ENCODE results near the gene IFT27.

Gene IFT27

DNA sequence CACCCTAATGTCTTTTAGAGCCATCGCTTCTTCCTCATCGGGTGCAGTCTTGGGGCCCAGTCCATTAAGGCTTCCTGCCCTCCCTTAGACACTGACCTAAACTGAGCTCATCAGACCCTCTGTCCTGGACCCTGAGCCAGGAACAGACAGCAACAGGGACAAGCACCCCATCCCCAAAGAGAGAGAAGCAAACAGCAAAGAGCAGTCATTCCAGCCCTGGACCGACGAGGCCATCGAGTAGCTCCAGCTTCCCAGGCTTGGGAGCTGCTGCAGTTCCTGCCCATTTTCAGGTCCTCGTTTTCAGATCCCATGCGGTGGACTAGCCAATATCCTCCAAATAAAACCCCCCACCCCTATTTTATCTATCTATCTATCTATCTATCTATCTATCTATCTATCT is 46.6 kb downstream of the IFT27 start:
- no peaks in the 10 kb centered on the region for H3K9me3 ChIP-seq (ENCODE audit: insufficient read depth, low read length)

DNA sequence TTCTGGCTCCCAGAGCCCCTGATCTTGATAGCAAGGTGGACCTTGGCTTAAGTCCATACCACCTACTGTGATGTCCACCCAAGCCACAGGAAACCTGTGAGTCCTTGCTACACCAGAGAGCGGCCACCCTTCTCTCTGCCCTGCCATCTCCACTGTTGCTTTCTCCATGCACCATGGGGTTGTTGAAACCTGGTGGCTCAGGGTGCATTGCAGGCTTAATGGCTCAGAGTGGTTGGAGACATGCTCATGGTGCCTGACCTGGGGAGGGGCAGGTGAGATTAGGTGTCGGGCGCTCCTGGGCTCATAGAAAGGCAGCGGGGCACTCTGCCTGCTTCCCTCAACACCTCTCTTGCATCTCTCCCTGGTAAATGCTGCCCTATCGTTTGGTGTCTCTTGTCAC is 47.4 kb downstream of the IFT27 start:
- no peaks in the 10 kb centered on the region for H3K36me3 ChIP-seq (ENCODE audit: insufficient read depth, insufficient read length, low read length)
- no peaks in the 10 kb centered on the region for H3K9me3 ChIP-seq (ENCODE audit: insufficient read depth, low read length)
- DNase-seq (ENCODE audit: low read depth, low spot score): no peak
- no peak for TF ChIP-seq YY1 (IDR thresholded peaks at IDR 0.05; ENCODE audit: insufficient read depth, insufficient read length)
- no peak for TF ChIP-seq SUZ12 (IDR thresholded peaks at IDR 0.05; ENCODE audit: extremely low read depth, insufficient read depth, insufficient read length)
- no peak for TF ChIP-seq ZNF274 (IDR thresholded peaks at IDR 0.05; ENCODE audit: low read depth, low read length)
- peaks cover 3% of the 10 kb centered on the region for H3K27me3 ChIP-seq (ENCODE audit: insufficient read depth, insufficient read length)
- peaks cover 5% of the 10 kb centered on the region for H3K4me1 ChIP-seq (ENCODE audit: insufficient read depth, insufficient read length)
- H3K4me3 ChIP-seq (ENCODE audit: insufficient read length, low read depth): no peak overlapping the region
- no peak overlapping the region for H3K9ac ChIP-seq (ENCODE audit: insufficient read length, low read depth)

More for the DNA sequence above, 46.6 kb downstream of the IFT27 start:
- H3K4me3 ChIP-seq (ENCODE audit: insufficient read length, low read depth): no peak overlapping the region
- H3K9ac ChIP-seq (ENCODE audit: insufficient read length, low read depth): no peak overlapping the region
- TF ChIP-seq ZNF274 (IDR thresholded peaks at IDR 0.05; ENCODE audit: low read depth, low read length): no peak
- H3K27me3 ChIP-seq (ENCODE audit: insufficient read depth, insufficient read length): peaks cover 3% of the 10 kb centered on the region
- DNase-seq (ENCODE audit: low read depth, low spot score): no peak
- no peaks in the 10 kb centered on the region for H3K36me3 ChIP-seq (ENCODE audit: insufficient read depth, insufficient read length, low read length)
- H3K4me1 ChIP-seq (ENCODE audit: insufficient read depth, insufficient read length): peaks cover 5% of the 10 kb centered on the region

DNA sequence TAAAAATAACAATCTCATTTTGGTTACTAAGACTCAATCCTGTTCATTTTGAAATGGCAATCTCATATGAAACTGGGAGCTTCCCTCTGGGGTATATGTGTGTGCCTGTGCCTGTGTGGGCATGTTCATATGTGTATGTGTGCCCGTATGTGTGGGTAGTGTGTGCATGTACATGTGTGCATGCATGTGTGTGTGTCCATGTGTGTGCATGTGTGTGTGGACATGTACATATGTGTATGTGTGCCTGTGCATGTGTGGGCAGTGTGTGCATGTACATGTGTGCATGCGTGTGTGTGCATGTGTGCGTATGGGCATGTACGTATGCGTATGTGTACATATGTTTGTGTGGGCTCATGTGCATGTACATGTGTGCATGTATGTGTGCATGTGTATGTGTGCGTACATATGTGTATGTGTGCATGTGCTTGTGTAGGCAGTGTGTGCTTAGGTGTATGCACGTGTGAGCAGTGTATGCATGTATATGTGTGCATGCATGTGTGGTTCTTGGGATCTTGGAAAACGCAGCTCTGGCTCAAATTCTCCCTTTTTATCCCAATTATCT is 47.9 kb downstream of the IFT27 start:
- no peak overlapping the region for H3K4me3 ChIP-seq (ENCODE audit: insufficient read length, low read depth)
- H3K9me3 ChIP-seq (ENCODE audit: insufficient read depth, low read length): no peaks in the 10 kb centered on the region
- DNase-seq (ENCODE audit: low read depth, low spot score): no peak
- TF ChIP-seq ZNF274 (IDR thresholded peaks at IDR 0.05; ENCODE audit: low read depth, low read length): no peak
- no peak for TF ChIP-seq YY1 (IDR thresholded peaks at IDR 0.05; ENCODE audit: insufficient read depth, insufficient read length)
- no peak for TF ChIP-seq SUZ12 (IDR thresholded peaks at IDR 0.05; ENCODE audit: extremely low read depth, insufficient read depth, insufficient read length)
- H3K9ac ChIP-seq (ENCODE audit: insufficient read length, low read depth): no peak overlapping the region
- peaks cover 5% of the 10 kb centered on the region for H3K4me1 ChIP-seq (ENCODE audit: insufficient read depth, insufficient read length)
- no peaks in the 10 kb centered on the region for H3K36me3 ChIP-seq (ENCODE audit: insufficient read depth, insufficient read length, low read length)
- H3K27me3 ChIP-seq (ENCODE audit: insufficient read depth, insufficient read length): peaks cover 3% of the 10 kb centered on the region

DNA sequence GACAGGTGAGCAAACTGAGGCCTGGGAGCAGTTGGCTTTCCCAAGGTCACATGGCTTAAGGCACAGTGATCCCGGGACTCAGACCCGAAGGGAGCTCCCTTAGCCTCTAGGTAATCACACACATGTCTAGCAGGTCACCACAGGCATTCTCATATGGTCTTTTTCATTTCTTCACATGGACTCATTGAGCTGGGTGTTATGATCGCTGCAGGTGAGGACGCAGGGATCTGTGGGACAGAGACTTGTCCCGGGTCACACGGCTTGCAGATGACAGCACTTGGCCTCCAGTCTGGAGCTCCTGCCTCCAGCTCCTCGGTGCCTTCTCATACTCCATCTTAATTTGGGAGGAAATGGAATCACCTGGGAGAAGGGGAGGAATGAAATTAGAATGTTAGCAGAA is 48.8 kb downstream of the IFT27 start:
- DNase-seq (ENCODE audit: low read depth, low spot score): no peak
- TF ChIP-seq SUZ12 (IDR thresholded peaks at IDR 0.05; ENCODE audit: extremely low read depth, insufficient read depth, insufficient read length) (no peak), ZNF274 (IDR thresholded peaks at IDR 0.05; ENCODE audit: low read depth, low read length) (no peak), YY1 (IDR thresholded peaks at IDR 0.05; ENCODE audit: insufficient read depth, insufficient read length) (no peak)
- Histone ChIP-seq H3K4me3 (ENCODE audit: insufficient read length, low read depth) (no peak overlapping the region), H3K9ac (ENCODE audit: insufficient read length, low read depth) (no peak overlapping the region), H3K36me3 (ENCODE audit: insufficient read depth, insufficient read length, low read length) (no peaks in the 10 kb centered on the region), H3K27me3 (ENCODE audit: insufficient read depth, insufficient read length) (peaks cover 3% of the 10 kb centered on the region), H3K4me1 (ENCODE audit: insufficient read depth, insufficient read length) (peaks cover 5% of the 10 kb centered on the region), H3K9me3 (ENCODE audit: insufficient read depth, low read length) (no peaks in the 10 kb centered on the region)

DNA sequence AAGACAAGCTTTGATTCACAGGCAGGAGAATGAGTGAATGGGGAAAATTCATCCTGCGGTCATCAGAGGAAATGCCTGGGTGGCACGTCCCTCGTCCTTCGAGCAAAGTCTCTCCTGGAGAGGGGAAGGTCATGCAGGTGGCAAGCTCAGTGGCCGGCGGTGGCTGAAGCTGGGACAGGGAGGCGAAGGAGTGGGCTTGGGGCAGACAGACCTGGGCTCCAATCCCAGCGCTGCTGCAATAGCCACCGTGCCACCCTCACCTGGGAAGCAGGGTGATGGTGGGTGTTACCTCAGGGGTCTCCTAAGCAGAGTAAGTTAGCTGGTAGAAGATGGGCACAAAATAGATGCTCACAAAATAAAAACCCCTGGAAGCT is 49.9 kb downstream of the IFT27 start:
- H3K27me3 ChIP-seq (ENCODE audit: insufficient read depth, insufficient read length): peaks cover 3% of the 10 kb centered on the region
- no peak for DNase-seq (ENCODE audit: low read depth, low spot score)
- peaks cover 5% of the 10 kb centered on the region for H3K4me1 ChIP-seq (ENCODE audit: insufficient read depth, insufficient read length)
- no peak overlapping the region for H3K9ac ChIP-seq (ENCODE audit: insufficient read length, low read depth)
- TF ChIP-seq YY1 (IDR thresholded peaks at IDR 0.05; ENCODE audit: insufficient read depth, insufficient read length) (no peak), SUZ12 (IDR thresholded peaks at IDR 0.05; ENCODE audit: extremely low read depth, insufficient read depth, insufficient read length) (no peak), ZNF274 (IDR thresholded peaks at IDR 0.05; ENCODE audit: low read depth, low read length) (no peak)
- H3K4me3 ChIP-seq (ENCODE audit: insufficient read length, low read depth): no peak overlapping the region
- H3K36me3 ChIP-seq (ENCODE audit: insufficient read depth, insufficient read length, low read length): no peaks in the 10 kb centered on the region
- no peaks in the 10 kb centered on the region for H3K9me3 ChIP-seq (ENCODE audit: insufficient read depth, low read length)

DNA sequence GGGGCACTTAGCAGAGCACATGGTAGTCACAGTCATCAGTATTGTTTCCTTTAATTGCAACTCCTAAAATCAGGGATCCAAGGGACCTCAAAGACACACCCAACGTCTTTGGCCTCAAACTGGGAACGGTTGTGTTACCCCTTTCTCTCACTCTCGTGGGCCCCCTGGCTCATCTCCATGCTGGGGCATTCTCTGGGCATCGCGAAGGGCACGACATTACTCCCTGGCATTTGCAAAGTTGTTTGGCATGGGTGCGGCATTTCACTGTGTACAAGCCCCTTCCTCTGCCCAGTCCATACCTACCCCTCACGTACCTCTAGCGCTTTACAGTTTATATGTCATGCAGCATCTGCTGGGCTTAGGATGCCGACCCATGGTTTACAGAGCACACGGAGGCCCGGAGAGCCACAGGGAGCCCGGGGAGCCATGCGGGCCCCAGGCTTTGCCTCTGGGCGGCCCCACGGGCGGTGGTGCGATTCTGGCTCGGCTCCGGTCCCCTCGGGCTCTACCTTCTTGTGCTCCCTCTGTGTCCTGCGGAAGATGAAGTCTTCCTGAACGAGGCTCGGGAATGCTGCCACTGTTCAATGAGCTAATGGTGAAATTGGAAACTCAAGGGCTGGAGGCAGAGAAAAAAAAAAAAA is 50.4 kb downstream of the IFT27 start:
- Histone ChIP-seq H3K4me1 (ENCODE audit: insufficient read depth, insufficient read length) (peaks cover 5% of the 10 kb centered on the region), H3K9ac (ENCODE audit: insufficient read length, low read depth) (no peak overlapping the region), H3K27me3 (ENCODE audit: insufficient read depth, insufficient read length) (peaks cover 3% of the 10 kb centered on the region), H3K9me3 (ENCODE audit: insufficient read depth, low read length) (no peaks in the 10 kb centered on the region), H3K4me3 (ENCODE audit: insufficient read length, low read depth) (no peak overlapping the region), H3K36me3 (ENCODE audit: insufficient read depth, insufficient read length, low read length) (no peaks in the 10 kb centered on the region)
- TF ChIP-seq ZNF274 (IDR thresholded peaks at IDR 0.05; ENCODE audit: low read depth, low read length): no peak
- no peak for TF ChIP-seq YY1 (IDR thresholded peaks at IDR 0.05; ENCODE audit: insufficient read depth, insufficient read length)
- no peak for DNase-seq (ENCODE audit: low read depth, low spot score)

DNA sequence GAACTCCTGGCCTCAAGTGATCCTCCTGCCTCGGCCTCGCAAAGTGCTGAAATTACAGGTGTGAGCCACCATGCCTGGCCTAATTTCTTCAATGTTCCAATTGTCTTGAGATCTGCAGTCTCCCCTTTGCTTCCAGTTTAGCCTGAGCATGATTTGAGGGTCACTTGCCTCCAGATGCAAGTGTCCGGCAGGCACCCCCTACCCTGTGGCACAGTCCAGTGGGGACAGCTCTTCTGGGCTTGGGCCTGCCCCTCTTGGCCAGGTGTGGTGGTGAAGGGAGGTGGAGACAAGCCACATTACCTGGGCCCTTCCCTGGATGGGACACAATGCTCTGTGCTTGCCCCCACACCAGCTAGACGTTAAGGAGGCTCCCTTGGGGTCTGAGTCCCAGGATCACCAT is 51.1 kb downstream of the IFT27 start:
- Histone ChIP-seq H3K27me3 (ENCODE audit: insufficient read depth, insufficient read length) (peaks cover 3% of the 10 kb centered on the region), H3K9me3 (ENCODE audit: insufficient read depth, low read length) (no peaks in the 10 kb centered on the region), H3K4me3 (ENCODE audit: insufficient read length, low read depth) (no peak overlapping the region), H3K36me3 (ENCODE audit: insufficient read depth, insufficient read length, low read length) (no peaks in the 10 kb centered on the region), H3K4me1 (ENCODE audit: insufficient read depth, insufficient read length) (peaks cover 5% of the 10 kb centered on the region), H3K9ac (ENCODE audit: insufficient read length, low read depth) (no peak overlapping the region)
- TF ChIP-seq SUZ12 (IDR thresholded peaks at IDR 0.05; ENCODE audit: extremely low read depth, insufficient read depth, insufficient read length) (no peak), YY1 (IDR thresholded peaks at IDR 0.05; ENCODE audit: insufficient read depth, insufficient read length) (no peak), ZNF274 (IDR thresholded peaks at IDR 0.05; ENCODE audit: low read depth, low read length) (no peak)
- no peak for DNase-seq (ENCODE audit: low read depth, low spot score)

All from NT2/D1 (cell line).